ENCODE results near the gene TBX6.

The TBX6 gene

DNA sequence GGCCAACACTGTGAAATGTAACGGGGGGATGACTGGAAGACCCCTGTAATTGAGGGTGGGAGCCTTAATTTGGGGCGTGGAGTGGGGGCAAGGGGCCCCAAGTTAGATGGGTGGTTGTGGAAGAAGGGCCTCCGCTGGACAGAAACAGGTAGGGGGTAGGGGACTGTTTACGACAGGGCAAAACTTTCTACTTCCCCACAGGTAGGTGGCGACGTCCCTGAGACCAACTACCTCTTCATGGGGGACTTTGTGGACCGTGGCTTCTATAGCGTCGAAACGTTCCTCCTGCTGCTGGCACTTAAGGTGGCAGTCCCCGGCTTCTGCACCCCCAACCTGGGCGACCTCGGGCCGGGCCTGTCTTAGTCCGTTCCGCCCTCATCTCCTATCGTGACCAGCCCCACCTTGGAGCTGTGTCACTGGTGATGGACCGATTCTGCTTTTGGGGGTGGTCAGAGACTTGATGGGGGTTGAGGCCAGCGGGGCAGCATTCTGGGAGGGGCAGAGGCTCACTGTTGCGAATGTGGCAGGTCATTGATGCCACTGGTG is 9.1 kb downstream of the TBX6 start:
- 95% methylated on average over 19 of the region's 20 CpGs for WGBS
- H3K18ac ChIP-seq (ENCODE audit: low read depth in 1 of 2, low read length in 2 of 2): no peak overlapping the region
- no peak overlapping the region for H3K4me2 ChIP-seq (ENCODE audit: low read length, poor library complexity, severe bottlenecking)
- peaks cover 12% of the 10 kb centered on the region for H3K4me1 ChIP-seq (ENCODE audit: control insufficient read depth, insufficient read depth, low read depth, low read length)
- peaks cover 77 to 92% of the 10 kb centered on the region in 2 experiments for H3K36me3 ChIP-seq (ENCODE audit: control insufficient read depth in 1 of 2, insufficient read depth in 2 of 2, low read depth in 1 of 2, low read length in 2 of 2)
- no peak overlapping the region for H3K27ac ChIP-seq (ENCODE audit: low read length, poor library complexity, severe bottlenecking)
- no peaks in the 10 kb centered on the region for H3K9me3 ChIP-seq (ENCODE audit: control insufficient read depth, low read length)
- H3K9ac ChIP-seq (ENCODE audit: low read length): no peak overlapping the region
- H3K4me3 ChIP-seq (ENCODE audit: insufficient read depth in 1 of 2, low read depth in 1 of 2, low read length in 2 of 2): no peak overlapping the region
- H2BK120ac ChIP-seq (ENCODE audit: low read depth, low read length): no peak overlapping the region
- H2BK12ac ChIP-seq (ENCODE audit: low read length in 2 of 2): no peak overlapping the region
- H3K79me1 ChIP-seq (replicated peaks; ENCODE audit: low read length, poor library complexity, severe bottlenecking): peaks cover 42% of the 10 kb centered on the region
- H3K4ac ChIP-seq (ENCODE audit: low read depth in 1 of 2, low read length in 2 of 2): no peak overlapping the region
- H4K8ac ChIP-seq (ENCODE audit: low read length): no peak overlapping the region
- no peak overlapping the region for H2BK15ac ChIP-seq (ENCODE audit: low read depth, poor library complexity, severe bottlenecking)
- no peak overlapping the region for H2AFZ ChIP-seq (ENCODE audit: low read depth, low read length)
- H2BK5ac ChIP-seq (ENCODE audit: low read depth, low read length, poor library complexity, severe bottlenecking): no peak overlapping the region
- no peak overlapping the region for H3K14ac ChIP-seq (ENCODE audit: low read length in 2 of 2)
- no peak overlapping the region for H2AK5ac ChIP-seq (ENCODE audit: low read length, severe bottlenecking)
- no peak for DNase-seq
- H3K23ac ChIP-seq (ENCODE audit: low read length in 2 of 2): no peak overlapping the region
- H4K91ac ChIP-seq (ENCODE audit: low read length): no peak overlapping the region
- H3K27me3 ChIP-seq (ENCODE audit: control insufficient read depth in 1 of 2, insufficient read depth in 1 of 2, low read length in 2 of 2): no peaks in the 10 kb centered on the region

GRCh38 chr16:30079480-30079879 is 12.2 kb downstream of the TBX6 start:
- no peak overlapping the region for H2BK5ac ChIP-seq (ENCODE audit: low read depth, low read length, poor library complexity, severe bottlenecking)
- no peak overlapping the region for H3K4me3 ChIP-seq (ENCODE audit: insufficient read depth in 1 of 2, low read depth in 1 of 2, low read length in 2 of 2)
- H3K9me3 ChIP-seq (ENCODE audit: control insufficient read depth, low read length): no peaks in the 10 kb centered on the region
- no peak overlapping the region for H4K91ac ChIP-seq (ENCODE audit: low read length)
- H3K4me1 ChIP-seq (ENCODE audit: control insufficient read depth, insufficient read depth, low read depth, low read length): peaks cover 20% of the 10 kb centered on the region
- H3K36me3 ChIP-seq (ENCODE audit: control insufficient read depth in 1 of 2, insufficient read depth in 2 of 2, low read depth in 1 of 2, low read length in 2 of 2): peaks cover 62 to 68% of the 10 kb centered on the region in 2 experiments
- no peak overlapping the region for H2AFZ ChIP-seq (ENCODE audit: low read depth, low read length)
- H3K79me1 ChIP-seq (replicated peaks; ENCODE audit: low read length, poor library complexity, severe bottlenecking): peaks cover 29% of the 10 kb centered on the region
- H3K23ac ChIP-seq (ENCODE audit: low read length in 2 of 2): no peak overlapping the region
- H3K4me2 ChIP-seq (ENCODE audit: low read length, poor library complexity, severe bottlenecking): no peak overlapping the region
- no peak overlapping the region for H3K18ac ChIP-seq (ENCODE audit: low read depth in 1 of 2, low read length in 2 of 2)
- 100% methylated on average over 7 of the region's 7 CpGs for WGBS
- no peak for DNase-seq
- no peak overlapping the region for H2AK5ac ChIP-seq (ENCODE audit: low read length, severe bottlenecking)
- no peak overlapping the region for H3K9ac ChIP-seq (ENCODE audit: low read length)
- H2BK15ac ChIP-seq (ENCODE audit: low read depth, poor library complexity, severe bottlenecking): no peak overlapping the region
- H3K27ac ChIP-seq (ENCODE audit: low read length, poor library complexity, severe bottlenecking): no peak overlapping the region
- no peak overlapping the region for H3K14ac ChIP-seq (ENCODE audit: low read length in 2 of 2)
- no peak overlapping the region for H2BK12ac ChIP-seq (ENCODE audit: low read length in 2 of 2)
- no peak overlapping the region for H4K8ac ChIP-seq (ENCODE audit: low read length)
- H2BK120ac ChIP-seq (ENCODE audit: low read depth, low read length): no peak overlapping the region
- no peak overlapping the region for H3K4ac ChIP-seq (ENCODE audit: low read depth in 1 of 2, low read length in 2 of 2)
- H3K27me3 ChIP-seq (ENCODE audit: control insufficient read depth in 1 of 2, insufficient read depth in 1 of 2, low read length in 2 of 2): no peaks in the 10 kb centered on the region

DNA sequence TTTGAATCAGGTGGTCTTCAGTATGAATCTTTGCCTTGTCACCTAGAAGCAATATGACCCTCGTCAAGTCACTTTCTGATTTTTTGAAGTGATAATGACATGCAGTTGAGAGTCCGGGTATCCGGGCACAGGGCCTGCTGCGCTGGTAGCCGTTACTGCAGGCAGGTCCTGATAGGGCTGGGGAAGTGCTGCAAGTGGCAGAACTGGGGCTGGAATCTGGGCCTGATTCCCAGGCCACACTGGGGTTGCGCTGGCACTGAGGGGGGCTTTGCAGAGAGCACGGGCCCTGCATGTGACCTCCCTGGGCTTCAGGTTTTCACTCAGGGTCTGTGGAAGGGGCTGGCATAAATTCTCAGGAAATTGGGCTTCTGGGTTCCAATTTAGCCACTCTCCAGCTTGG is 13.0 kb downstream of the TBX6 start:
- no peak overlapping the region for H2BK5ac ChIP-seq (ENCODE audit: low read depth, low read length, poor library complexity, severe bottlenecking)
- no peak overlapping the region for H2AK5ac ChIP-seq (ENCODE audit: low read length, severe bottlenecking)
- H3K23ac ChIP-seq (ENCODE audit: low read length in 2 of 2): no peak overlapping the region
- H3K4me2 ChIP-seq (ENCODE audit: low read length, poor library complexity, severe bottlenecking): no peak overlapping the region
- H3K27ac ChIP-seq (ENCODE audit: low read length, poor library complexity, severe bottlenecking): no peak overlapping the region
- no peak overlapping the region for H2BK120ac ChIP-seq (ENCODE audit: low read depth, low read length)
- H2BK12ac ChIP-seq (ENCODE audit: low read length in 2 of 2): no peak overlapping the region
- no peak overlapping the region for H3K18ac ChIP-seq (ENCODE audit: low read depth in 1 of 2, low read length in 2 of 2)
- no peak overlapping the region for H3K4ac ChIP-seq (ENCODE audit: low read depth in 1 of 2, low read length in 2 of 2)
- H3K9ac ChIP-seq (ENCODE audit: low read length): peak overlapping the region; percentile 97
- H3K9me3 ChIP-seq (ENCODE audit: control insufficient read depth, low read length): no peaks in the 10 kb centered on the region
- DNase-seq: no peak
- no peak overlapping the region for H3K14ac ChIP-seq (ENCODE audit: low read length in 2 of 2)
- no peaks in the 10 kb centered on the region for H3K27me3 ChIP-seq (ENCODE audit: control insufficient read depth in 1 of 2, insufficient read depth in 1 of 2, low read length in 2 of 2)
- H2AFZ ChIP-seq (ENCODE audit: low read depth, low read length): no peak overlapping the region
- no peak overlapping the region for H4K91ac ChIP-seq (ENCODE audit: low read length)
- H3K4me3 ChIP-seq (ENCODE audit: insufficient read depth in 1 of 2, low read depth in 1 of 2, low read length in 2 of 2): no peak overlapping the region
- no peak overlapping the region for H2BK15ac ChIP-seq (ENCODE audit: low read depth, poor library complexity, severe bottlenecking)
- H4K8ac ChIP-seq (ENCODE audit: low read length): no peak overlapping the region
- peaks cover 55 to 62% of the 10 kb centered on the region in 2 experiments for H3K36me3 ChIP-seq (ENCODE audit: control insufficient read depth in 1 of 2, insufficient read depth in 2 of 2, low read depth in 1 of 2, low read length in 2 of 2)
- H3K4me1 ChIP-seq (ENCODE audit: control insufficient read depth, insufficient read depth, low read depth, low read length): peaks cover 20% of the 10 kb centered on the region
- peaks cover 25% of the 10 kb centered on the region for H3K79me1 ChIP-seq (replicated peaks; ENCODE audit: low read length, poor library complexity, severe bottlenecking)
- WGBS: 96% methylated on average over 7 of the region's 7 CpGs

DNA sequence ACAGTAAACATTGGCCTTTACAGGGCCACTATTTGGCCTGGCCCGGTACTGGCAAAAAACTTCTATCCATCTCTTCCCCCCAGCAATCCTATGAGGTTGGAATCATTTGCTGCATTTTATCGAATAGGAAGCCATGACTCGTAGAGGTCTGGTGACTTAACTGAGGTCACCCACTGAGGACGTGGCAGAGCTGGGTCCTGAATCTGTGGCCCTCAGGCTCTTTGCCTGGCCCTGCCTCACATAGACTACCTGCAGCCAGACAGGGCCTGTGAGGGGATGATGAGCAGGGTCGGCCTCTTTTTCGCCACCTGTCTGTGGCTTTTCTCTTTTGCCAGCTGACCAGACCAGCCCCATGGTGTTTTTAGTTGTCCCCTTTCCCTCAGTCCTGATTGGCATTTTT is 14.1 kb downstream of the TBX6 start:
- peaks cover 54 to 57% of the 10 kb centered on the region in 2 experiments for H3K36me3 ChIP-seq (ENCODE audit: control insufficient read depth in 1 of 2, insufficient read depth in 2 of 2, low read depth in 1 of 2, low read length in 2 of 2)
- H3K79me1 ChIP-seq (replicated peaks; ENCODE audit: low read length, poor library complexity, severe bottlenecking): peaks cover 16% of the 10 kb centered on the region

More for the DNA sequence above, 14.1 kb downstream of the TBX6 start:
- WGBS: 56% methylated on average over 6 of the region's 6 CpGs
- no peak overlapping the region for H2BK15ac ChIP-seq (ENCODE audit: low read depth, poor library complexity, severe bottlenecking)
- H2AFZ ChIP-seq (ENCODE audit: low read depth, low read length): no peak overlapping the region
- H3K9ac ChIP-seq (ENCODE audit: low read length): peak overlapping the region; percentile 97
- no peak overlapping the region for H2BK120ac ChIP-seq (ENCODE audit: low read depth, low read length)
- no peaks in the 10 kb centered on the region for H3K9me3 ChIP-seq (ENCODE audit: control insufficient read depth, low read length)
- H3K4ac ChIP-seq (ENCODE audit: low read depth in 1 of 2, low read length in 2 of 2): no peak overlapping the region
- no peak overlapping the region for H3K27ac ChIP-seq (ENCODE audit: low read length, poor library complexity, severe bottlenecking)
- no peak overlapping the region for H2BK12ac ChIP-seq (ENCODE audit: low read length in 2 of 2)
- no peak overlapping the region for H3K23ac ChIP-seq (ENCODE audit: low read length in 2 of 2)
- no peak overlapping the region for H4K8ac ChIP-seq (ENCODE audit: low read length)
- H3K27me3 ChIP-seq (ENCODE audit: control insufficient read depth in 1 of 2, insufficient read depth in 1 of 2, low read length in 2 of 2): no peaks in the 10 kb centered on the region
- peak overlapping the region; percentile 78 for H3K4me2 ChIP-seq (ENCODE audit: low read length, poor library complexity, severe bottlenecking)
- no peak overlapping the region for H3K18ac ChIP-seq (ENCODE audit: low read depth in 1 of 2, low read length in 2 of 2)
- H3K4me1 ChIP-seq (ENCODE audit: control insufficient read depth, insufficient read depth, low read depth, low read length): peaks cover 20% of the 10 kb centered on the region
- peak; percentile 68 for DNase-seq
- no peak overlapping the region for H2BK5ac ChIP-seq (ENCODE audit: low read depth, low read length, poor library complexity, severe bottlenecking)
- H3K4me3 ChIP-seq (ENCODE audit: insufficient read depth in 1 of 2, low read depth in 1 of 2, low read length in 2 of 2): peak overlapping the region in 1 of 2 experiments; percentile 96
- no peak overlapping the region for H3K14ac ChIP-seq (ENCODE audit: low read length in 2 of 2)
- H4K91ac ChIP-seq (ENCODE audit: low read length): no peak overlapping the region
- no peak overlapping the region for H2AK5ac ChIP-seq (ENCODE audit: low read length, severe bottlenecking)
